Mucosa of descending colon (tissue), 3 donors: ENCODE results near the gene RHBDL3. TPM values are rescaled to one million over a fixed set of nuclear protein-coding genes. Genes with fewer than 3 reads are reported as not detected.

Source experiments
- ATAC-seq: fragments of 200-7000 bp; cut with Tn5 transposase; one replicate; pipeline ENCODE4 v1.9.1; 2020; ENCODE audit warnings: mild to moderate bottlenecking, moderate library complexity
- DNase-seq, 3 donors: peaks; one replicate each; pipeline ENCODE4 v3.0.0-alpha.2; 2020
- H3K36me3 ChIP-seq: fragments of 200-600 bp; one replicate; pipeline ENCODE4 v1.8.0; 2021; ENCODE audit warnings: low read depth, mild to moderate bottlenecking
- H3K4me1 ChIP-seq: fragments of 200-600 bp; one replicate; pipeline ENCODE4 v1.8.0; 2021; ENCODE audit warnings: low read depth, mild to moderate bottlenecking
- H3K4me3 ChIP-seq: fragments of 200-600 bp; one replicate; pipeline ENCODE4 v1.8.0; 2021; ENCODE audit warnings: mild to moderate bottlenecking
- H3K9me3 ChIP-seq: fragments of 200-600 bp; one replicate; pipeline ENCODE4 v1.8.0; 2021; ENCODE audit warnings: mild to moderate bottlenecking
- intact Hi-C, 2 donors: fragments of 100-400 bp; cut with DNase I in 1 of 2; cut with micrococcal nuclease in 1 of 2; formaldehyde crosslinking; loops; one replicate each; pipeline versions ENCODE4 v1.11.0 to v1.11.1; 2022; cut with DNase I, micrococcal nuclease
- total RNA-seq, 3 donors: library from RNA; stranded (reverse); fragmentation: NEBNext Ultra II Directional in 2 of 3; extraction: Animal tissue kit (Norgen Biotek cat#: 25700) in 2 of 3; gene quantifications; one replicate each; pipeline versions ENCODE4 v1.2.1 to v1.2.4, GENCODE V29; 2021 to 2023
- TF ChIP-seq, protein P1 (sequence below): fragments of 200-600 bp; IDR thresholded peaks from one replicate; pipeline ENCODE4 v1.8.0; 2022; ENCODE audit warnings: antibody characterized with exemption, mild to moderate bottlenecking
- donor health status: DM: no; HTN: no; CAD: no; lungs with moderate emphysema.
- donor health status: DM: no; HTN: no; CAD: no.
- donor health status: DM: no; HTN: yes; CAD: no.

RHBDL3 gene
- total RNA-seq, 3 donors from 2014 or later, result 0.52 to 2.3 (median 1.3) TPM

DNA sequence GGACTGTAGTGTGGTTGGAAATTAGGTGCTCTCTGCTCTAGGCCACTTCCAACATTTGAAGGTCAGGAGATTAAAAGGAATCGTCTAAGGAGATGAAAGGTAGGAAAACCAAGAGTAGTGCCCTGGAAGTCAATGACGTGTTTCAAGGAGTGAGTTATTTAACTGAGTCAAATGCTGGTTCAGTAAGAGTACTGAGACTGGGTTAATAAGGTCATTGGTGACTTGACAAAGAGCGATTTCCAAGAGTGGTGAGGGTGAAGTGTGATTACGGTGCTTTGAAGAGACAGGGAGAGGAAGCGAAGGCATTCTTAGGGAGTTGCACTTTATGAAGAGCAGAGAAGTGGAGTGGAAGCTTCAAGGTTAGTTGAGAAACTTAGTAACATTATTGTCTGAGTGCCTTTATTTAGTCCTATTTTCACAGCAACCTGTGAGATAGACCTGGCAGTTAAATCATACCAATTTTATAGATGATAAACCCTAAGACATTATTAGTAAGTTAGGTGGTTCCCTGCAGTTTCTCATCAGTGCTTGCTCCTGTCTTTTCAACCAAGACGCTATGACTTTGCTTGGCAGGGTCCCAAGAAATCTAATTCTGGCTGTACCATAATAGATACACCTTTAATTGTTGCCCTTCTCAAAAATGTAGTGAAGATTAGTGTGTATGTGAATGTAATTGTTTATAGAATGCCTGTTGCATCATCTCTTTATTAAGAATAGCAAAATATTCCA is 90.2 kb downstream of the RHBDL3 start:
- H3K4me3 ChIP-seq, result no peak overlapping the region

DNA sequence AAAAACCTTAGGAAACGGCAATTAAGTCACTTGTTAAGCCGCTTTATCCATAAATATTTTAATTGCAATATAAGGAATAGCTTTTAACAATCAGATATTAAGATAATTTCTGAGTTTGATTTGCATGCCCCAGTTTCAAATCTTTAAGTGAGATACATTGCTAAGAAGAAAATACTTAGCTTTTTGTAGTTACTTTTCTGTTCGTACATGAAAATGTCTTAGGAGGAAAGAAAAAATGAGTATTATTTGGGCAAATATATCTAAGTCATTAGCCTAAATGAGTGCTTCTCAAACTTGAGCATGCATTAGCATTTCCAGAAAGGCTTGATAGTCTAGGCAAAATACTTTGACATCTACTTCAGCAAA is 90.7 kb downstream of the RHBDL3 start:
- Histone ChIP-seq H3K4me3 (no peak overlapping the region), H3K4me1 (peaks cover 40% of the 10 kb centered on the region), H3K36me3 (peaks cover 11% of the 10 kb centered on the region), H3K9me3 (no peaks in the 10 kb centered on the region)
- TF ChIP-seq, protein P1, sequence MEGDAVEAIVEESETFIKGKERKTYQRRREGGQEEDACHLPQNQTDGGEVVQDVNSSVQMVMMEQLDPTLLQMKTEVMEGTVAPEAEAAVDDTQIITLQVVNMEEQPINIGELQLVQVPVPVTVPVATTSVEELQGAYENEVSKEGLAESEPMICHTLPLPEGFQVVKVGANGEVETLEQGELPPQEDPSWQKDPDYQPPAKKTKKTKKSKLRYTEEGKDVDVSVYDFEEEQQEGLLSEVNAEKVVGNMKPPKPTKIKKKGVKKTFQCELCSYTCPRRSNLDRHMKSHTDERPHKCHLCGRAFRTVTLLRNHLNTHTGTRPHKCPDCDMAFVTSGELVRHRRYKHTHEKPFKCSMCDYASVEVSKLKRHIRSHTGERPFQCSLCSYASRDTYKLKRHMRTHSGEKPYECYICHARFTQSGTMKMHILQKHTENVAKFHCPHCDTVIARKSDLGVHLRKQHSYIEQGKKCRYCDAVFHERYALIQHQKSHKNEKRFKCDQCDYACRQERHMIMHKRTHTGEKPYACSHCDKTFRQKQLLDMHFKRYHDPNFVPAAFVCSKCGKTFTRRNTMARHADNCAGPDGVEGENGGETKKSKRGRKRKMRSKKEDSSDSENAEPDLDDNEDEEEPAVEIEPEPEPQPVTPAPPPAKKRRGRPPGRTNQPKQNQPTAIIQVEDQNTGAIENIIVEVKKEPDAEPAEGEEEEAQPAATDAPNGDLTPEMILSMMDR, result no peak
- no peak for DNase-seq
- intact Hi-C loops, result no loop called here
- ATAC-seq, result no peak

More for the DNA sequence above, 90.2 kb downstream of the RHBDL3 start:
- Histone ChIP-seq H3K4me1 (peaks cover 40% of the 10 kb centered on the region), H3K36me3 (peaks cover 7% of the 10 kb centered on the region), H3K9me3 (no peaks in the 10 kb centered on the region)
- ATAC-seq, result no peak
- DNase-seq, result no peak
- TF ChIP-seq, protein P1, result no peak
- intact Hi-C loops, result no loop called here

DNA sequence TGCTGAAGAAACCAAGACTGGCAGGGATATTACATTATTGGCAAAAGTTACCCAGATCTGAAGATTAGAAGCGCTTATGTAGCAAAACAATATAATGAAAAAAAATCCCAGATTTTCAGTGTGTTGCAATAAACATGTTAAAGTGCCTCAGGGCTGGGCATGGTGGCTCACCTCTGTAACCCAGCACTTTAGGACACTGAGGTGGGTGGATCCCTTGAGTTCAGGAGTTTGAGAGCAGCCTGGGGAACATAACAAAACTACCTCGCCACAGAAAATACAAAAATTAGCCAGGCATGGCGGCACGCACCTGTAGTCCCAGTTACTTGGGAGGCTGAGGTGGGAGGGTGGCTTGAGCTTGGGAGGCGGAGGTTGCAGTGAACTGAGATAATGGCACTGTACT is 91.1 kb downstream of the RHBDL3 start:
- intact Hi-C loops, result no loop called here
- Histone ChIP-seq H3K9me3 (no peaks in the 10 kb centered on the region), H3K4me3 (no peak overlapping the region), H3K4me1 (peaks cover 37% of the 10 kb centered on the region), H3K36me3 (peaks cover 15% of the 10 kb centered on the region)
- DNase-seq (no peak), ATAC-seq (no peak)
- TF ChIP-seq, protein P1, result no peak

DNA sequence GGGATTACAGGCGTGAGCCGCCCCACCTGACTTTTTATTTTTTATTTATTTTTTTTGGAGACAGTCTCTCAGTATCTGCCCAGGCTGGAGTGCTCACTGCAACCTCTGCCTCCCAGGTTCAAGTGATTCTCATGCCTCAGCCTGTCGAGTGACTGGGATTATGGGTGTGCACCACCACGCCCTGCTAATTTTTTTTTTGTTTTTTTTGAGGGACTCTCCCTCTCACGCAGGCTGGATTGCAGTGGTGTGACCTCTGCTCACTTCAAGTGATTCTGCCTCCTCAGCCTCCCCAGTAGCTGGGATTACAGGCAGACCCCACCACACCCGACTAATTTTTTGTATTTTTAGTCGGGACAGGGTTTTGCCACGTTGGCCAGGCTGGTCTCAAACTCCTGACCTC is 92.0 kb downstream of the RHBDL3 start:
- ATAC-seq, result peak; percentile 44
- no peak for DNase-seq
- Histone ChIP-seq H3K4me1 (peaks cover 29% of the 10 kb centered on the region), H3K4me3 (no peak overlapping the region), H3K9me3 (no peaks in the 10 kb centered on the region), H3K36me3 (peaks cover 18% of the 10 kb centered on the region)
- TF ChIP-seq, protein P1, result no peak
- intact Hi-C loops, result no loop called here

DNA sequence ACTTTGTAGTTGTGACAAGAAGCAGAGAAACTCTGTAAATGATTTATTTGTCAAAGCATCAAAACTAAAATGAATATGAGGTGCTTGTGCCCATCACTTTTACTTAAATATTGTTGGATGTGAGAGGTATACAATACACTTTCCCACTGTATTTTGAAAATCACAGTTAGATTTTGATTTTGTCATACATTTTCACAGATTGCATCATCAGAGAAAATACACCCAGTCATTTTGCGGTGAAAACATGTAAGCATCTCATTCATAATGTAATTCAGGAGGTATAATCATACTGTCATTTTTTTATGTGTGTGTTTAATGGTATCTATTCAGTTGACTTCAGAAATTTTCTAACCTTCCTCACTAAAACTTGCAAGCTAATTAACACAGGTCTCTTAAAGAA is 95.6 kb downstream of the RHBDL3 start:
- intact Hi-C loops, result no loop called here
- Histone ChIP-seq H3K4me3 (no peak overlapping the region), H3K9me3 (no peaks in the 10 kb centered on the region), H3K36me3 (peaks cover 22% of the 10 kb centered on the region), H3K4me1 (peaks cover 3% of the 10 kb centered on the region)
- ATAC-seq (no peak), DNase-seq (no peak)
- TF ChIP-seq, protein P1, result no peak

DNA sequence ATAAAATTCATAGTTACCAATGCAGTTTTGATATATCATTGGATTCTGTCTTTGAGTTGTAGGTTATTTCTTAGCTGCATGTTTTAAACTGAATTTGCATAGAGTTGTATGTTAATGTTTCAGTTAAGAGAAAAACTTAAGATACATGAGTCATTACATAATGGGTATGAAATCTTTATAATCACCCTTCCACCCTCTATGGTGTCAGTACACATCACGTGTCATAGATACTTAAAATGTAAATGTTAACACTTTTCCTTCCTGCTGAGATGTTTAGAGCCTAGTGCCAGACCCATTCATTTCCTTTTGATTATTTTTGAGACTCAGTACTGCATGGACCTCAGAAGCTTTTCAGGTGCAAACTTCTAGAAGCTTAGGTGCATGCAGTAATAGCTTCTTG is 104.8 kb downstream of the RHBDL3 start:
- H3K36me3 ChIP-seq, result peaks cover 15% of the 10 kb centered on the region
- intact Hi-C loops, result no loop called here
- DNase-seq (no peak), ATAC-seq (no peak)
- H3K4me1 ChIP-seq, result no peaks in the 10 kb centered on the region
- no peaks in the 10 kb centered on the region for H3K9me3 ChIP-seq
- TF ChIP-seq, protein P1, result no peak
- H3K4me3 ChIP-seq, result no peak overlapping the region
